SU-DHL-6 (cell line): ENCODE results near the gene SETD2.
"Not testable (repeated sequence)": the region's sequence is repeated elsewhere in the genome, so short reads cannot be mapped to it uniquely, and the experiment has no call there.

ENCODE experiments used
- CTCF ChIP-seq: fragments of 200-600 bp; sonication (generic); IDR thresholded peaks from one replicate; pipeline ENCODE4 v1.5.1; 2017; ENCODE audit warnings: antibody characterized with exemption, mild to moderate bottlenecking, low read length, moderate library complexity; ENCODE audit not compliant: insufficient read depth, poor library complexity, severe bottlenecking
- EZH2phosphoT487 ChIP-seq: fragments of 200-600 bp; sonication (generic), shearing (Covaris generic); conservative IDR thresholded peaks from 2 replicates; pipeline ENCODE4 v1.6.1; 2018; ENCODE audit warnings: mild to moderate bottlenecking, antibody characterized with exemption, low read length, moderate library complexity, mixed read lengths

GRCh38 chr3:47026432-47026831 lies 137.5 kb downstream of the SETD2 start:
- TF ChIP-seq CTCF, EZH2phosphoT487: not testable (repeated sequence)
